GM13977 (cell line): ENCODE data around the gene AGPAT3.

ENCODE experiments used
- DNase-seq: peaks from one replicate; pipeline ENCODE4 v3.0.0; 2012; ENCODE audit warnings: low spot score
- CTCF ChIP-seq: IDR thresholded peaks from 2 replicates; pipeline ENCODE4 v1.5.1; 2012; ENCODE audit warnings: mild to moderate bottlenecking, control low read depth; ENCODE audit not compliant: insufficient read depth; ENCODE audit errors: extremely low read depth, missing control alignments
- in situ Hi-C: fragments of 300-500 bp; cut with MboI; formaldehyde crosslinking; loops from one replicate; pipeline ENCODE4 v1.12.0; 2022; ENCODE audit warnings: low sequenced_read_pairs, low pct_unique_long_range_greater_than_20kb, mixed read lengths, inconsistent platforms; ENCODE audit not compliant: unreplicated experiment

AGPAT3 gene

GRCh38 chr21:43944078-43944633 is 79.1 kb downstream of the AGPAT3 start:
- no peak for TF ChIP-seq CTCF
- no peak for DNase-seq
- in situ Hi-C loops = no loop called here

GRCh38 chr21:43944757-43945156 is 79.7 kb downstream of the AGPAT3 start:
- no peak for DNase-seq
- no peak for TF ChIP-seq CTCF
- in situ Hi-C loops = no loop called here

- in situ Hi-C loops = no loop called here
- TF ChIP-seq CTCF = no peak
Observed at GRCh38 chr21:43948740-43949498, 83.9 kb downstream of the AGPAT3 start.

GRCh38 chr21:43949499-43950208 is 84.6 kb downstream of the AGPAT3 start:
- in situ Hi-C loops = no loop called here
- no peak for TF ChIP-seq CTCF
- DNase-seq = no peak

More at GRCh38 chr21:43948740-43949498, 83.9 kb downstream of the AGPAT3 start:
- DNase-seq = no peak

- no peak for DNase-seq
- TF ChIP-seq CTCF = no peak
- in situ Hi-C loops = no loop called here
Observed at GRCh38 chr21:43950481-43950880, 85.5 kb downstream of the AGPAT3 start.

GRCh38 chr21:43950936-43951335 is 85.9 kb downstream of the AGPAT3 start:
- no peak for DNase-seq
- no peak for TF ChIP-seq CTCF
- in situ Hi-C loops = no loop called here
